Epidermal melanocyte (primary cell): ENCODE results near the gene TMEM128.
"Not testable (repeated sequence)": the region's sequence is repeated elsewhere in the genome, so short reads cannot be mapped to it uniquely, and the experiment has no call there.

Experiments
- DNase-seq: peaks from one replicate; pipeline ENCODE4 v3.0.0; 2011; ENCODE audit warnings: low spot score; ENCODE audit not compliant: insufficient read length

Gene TMEM128

DNA sequence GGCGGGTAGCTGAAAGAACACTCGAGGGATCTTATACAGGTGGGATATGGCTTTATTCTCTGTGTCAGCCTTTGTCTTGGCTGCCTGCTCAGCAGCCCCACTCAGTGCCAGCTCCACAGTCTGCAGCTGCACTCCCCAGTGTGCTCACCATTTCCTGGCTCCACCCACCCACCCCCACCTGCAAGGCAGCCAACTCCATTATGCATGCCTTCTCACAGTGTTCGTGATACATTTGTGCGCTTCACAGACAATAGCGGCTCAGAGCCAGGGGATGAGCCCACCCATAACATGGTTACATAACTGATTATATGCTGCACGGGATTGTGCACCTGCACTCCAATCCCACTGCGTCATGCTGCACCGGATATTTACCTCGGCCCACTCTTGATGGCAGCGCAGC, 8.8 kb upstream of the TMEM128 start:
- no peak for DNase-seq

DNA sequence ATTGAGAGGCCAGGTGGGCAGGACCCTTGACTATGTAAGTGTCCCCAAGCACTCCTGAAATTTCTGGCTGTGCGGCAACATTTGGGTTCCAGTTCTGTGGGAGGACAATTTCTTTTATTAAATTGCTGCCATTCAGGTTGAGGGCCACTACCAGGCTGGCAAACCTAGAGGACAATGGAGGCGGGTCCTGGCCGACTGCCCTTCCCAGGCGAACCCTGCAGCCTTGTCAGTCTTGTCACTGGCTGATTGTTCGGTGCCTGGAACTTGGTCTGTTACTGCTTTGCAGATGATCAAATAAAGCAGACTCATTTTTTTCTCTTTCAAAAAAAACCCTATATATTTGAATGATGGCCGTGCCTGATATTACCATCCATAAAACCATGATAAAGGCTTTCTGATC, 6.6 kb upstream of the TMEM128 start:
- DNase-seq: no peak

DNA sequence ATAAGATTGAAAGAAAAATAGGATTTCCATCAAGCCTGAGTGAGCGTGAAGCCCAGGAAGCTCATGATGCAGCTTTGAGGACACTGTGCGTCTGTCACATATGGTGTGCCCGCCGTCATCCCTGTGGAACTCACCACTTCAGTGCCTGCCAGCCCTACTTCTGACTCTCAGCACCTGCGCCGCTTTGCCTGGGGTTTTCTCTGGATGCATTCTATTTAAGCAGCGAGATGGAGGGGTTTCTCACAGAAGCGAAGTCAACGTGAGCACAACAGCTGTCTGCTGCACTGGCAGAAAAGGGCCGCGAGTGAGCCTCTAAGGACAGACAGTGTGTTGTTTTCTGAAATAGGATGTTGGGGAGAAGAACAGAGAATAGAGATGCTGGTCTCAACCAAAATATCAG, 6.2 kb upstream of the TMEM128 start:
- DNase-seq: no peak

DNA sequence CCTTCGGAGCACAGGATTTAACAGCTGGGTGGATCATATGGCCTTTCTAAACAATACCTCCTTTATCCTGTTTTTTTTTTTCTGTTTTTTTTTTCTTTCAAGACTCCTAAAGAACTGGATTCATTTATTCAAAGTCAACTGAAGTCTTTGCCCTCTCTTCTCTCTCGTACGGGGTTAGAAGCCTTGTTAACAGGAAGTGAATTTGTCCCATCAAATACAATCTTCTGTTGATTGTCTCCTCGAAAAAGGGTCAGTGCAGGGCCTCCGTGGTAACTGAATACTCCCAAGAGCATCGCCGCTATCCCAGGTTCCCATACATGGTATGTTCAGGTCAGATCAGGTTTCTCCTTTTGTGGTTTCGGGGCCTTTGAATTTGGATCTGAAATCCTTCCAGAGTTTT, 1.8 kb upstream of the TMEM128 start:
- peak; percentile 48 for DNase-seq

DNA sequence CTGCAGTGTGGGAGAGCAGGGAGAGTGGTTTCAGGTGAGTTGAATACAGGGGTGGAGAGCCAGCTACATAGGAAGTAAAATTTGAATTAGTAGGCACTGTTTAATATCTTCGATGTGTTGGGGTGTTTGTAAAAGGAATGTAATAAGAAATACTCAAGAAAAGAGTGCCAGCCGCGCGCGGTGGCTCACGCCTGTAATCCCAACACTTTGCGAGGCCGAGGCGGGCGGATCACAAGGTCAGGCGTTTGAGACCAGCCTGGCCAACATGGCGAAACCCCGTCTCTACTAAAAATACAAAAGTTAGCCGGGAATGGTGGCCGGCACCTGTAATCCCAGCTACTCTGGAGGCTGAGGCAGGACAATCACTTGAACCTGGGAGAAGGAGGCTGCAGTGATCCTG, 1.3 kb upstream of the TMEM128 start:
- not testable (repeated sequence) for DNase-seq

DNA sequence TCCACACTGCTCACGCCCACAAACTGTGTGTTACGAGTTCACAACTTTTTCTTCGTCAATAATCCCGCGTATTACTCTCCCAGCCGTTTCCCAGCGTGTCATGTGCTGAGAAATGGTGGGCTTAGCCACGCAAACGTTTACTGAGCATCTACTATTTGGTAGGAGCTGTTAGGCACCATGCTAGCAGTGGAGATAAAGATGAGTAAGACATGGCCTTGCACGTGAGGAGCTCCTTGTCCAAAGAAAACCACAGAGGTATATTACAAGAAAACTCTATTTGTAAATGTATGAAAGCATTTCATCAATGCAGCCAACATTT, 821 bp upstream of the TMEM128 start:
- no peak for DNase-seq

DNA sequence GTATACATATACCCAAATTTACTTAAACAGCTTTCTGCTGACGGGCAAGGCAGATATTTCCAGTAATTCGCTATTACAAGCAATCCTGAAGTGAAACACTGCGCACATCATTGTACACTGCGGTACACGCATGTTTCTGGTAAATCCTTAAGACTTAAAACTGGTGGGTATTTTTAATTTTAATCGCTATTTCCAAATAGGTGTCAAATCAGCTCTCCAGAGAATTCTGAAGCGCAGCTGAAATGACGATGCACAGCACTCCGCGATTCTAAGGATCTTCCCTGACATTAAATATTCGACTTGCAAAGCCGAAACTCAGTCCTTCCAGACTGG, 361 bp downstream of the TMEM128 start:
- DNase-seq: no peak

DNA sequence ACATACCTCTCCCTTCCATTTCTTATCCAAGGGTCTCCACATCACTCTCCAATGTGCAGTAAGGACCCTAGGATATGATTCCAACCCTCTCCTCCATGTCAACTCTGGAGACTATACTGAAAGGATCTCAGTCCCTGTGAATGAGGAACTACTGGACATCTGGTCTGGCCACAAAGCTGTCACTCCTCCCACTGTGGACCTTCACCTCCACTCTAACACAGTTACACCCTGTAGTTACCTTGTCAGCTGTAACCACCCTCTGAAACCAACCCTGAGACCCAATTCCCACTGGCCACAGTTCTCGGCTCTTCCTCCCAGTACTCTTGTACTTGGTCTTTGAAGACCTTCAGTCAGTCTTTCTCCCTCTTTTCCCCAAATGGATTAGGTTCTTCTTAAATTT, 2.9 kb downstream of the TMEM128 start:
- DNase-seq: no peak

DNA sequence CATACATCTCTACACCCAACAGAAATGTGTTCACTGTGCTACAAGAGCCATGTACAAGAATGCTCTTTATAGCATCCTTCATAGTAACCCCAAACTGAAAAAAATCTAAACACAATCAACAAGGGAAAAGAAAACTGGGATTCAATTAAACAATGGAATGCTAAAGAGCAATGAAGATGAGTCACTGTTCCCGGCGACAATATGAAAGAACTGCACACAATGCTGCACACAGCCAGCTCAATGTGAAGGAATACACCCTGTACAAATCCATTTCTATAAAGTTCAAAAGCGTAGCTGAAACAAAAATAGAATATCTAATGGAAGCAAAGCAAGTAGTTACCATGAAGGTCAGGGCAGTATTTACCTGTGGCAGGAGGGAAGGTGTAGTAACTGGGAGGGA, 8.5 kb downstream of the TMEM128 start:
- not testable (repeated sequence) for DNase-seq

DNA sequence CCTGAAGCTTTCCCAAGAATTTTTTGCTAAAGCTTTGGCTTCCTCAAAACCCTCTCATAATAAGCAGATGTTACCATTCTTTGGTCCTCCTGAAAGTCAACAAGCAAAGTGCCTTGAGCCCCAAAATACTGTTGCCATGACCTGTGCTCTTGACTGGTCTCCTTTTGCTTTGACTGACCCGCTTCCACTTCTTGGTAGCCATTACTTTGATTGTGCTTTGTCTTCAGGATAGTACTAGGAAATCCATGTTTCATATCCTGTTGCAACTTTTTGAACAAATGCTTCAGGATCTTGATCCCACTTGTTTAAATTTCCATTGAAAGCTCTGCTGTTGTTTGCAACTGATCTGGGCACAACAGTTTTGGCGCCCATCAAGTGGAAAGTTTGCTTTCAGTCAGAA, 14.4 kb downstream of the TMEM128 start:
- DNase-seq: no peak

DNA sequence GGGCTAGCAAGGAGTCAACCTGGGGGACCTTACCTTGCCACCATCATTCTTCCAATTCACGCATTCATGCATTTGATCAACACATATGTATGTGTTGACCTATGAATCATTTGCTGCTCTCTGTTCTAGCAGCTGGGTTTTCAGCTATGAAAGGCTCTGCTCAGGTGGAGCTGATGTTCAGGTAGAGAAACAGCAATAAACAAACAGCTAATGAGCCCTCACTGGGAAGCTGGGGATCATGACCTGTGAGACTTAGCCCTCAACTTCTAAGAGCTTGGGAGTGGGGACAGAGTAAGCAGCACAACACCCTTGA, 19.7 kb downstream of the TMEM128 start:
- no peak for DNase-seq

DNA sequence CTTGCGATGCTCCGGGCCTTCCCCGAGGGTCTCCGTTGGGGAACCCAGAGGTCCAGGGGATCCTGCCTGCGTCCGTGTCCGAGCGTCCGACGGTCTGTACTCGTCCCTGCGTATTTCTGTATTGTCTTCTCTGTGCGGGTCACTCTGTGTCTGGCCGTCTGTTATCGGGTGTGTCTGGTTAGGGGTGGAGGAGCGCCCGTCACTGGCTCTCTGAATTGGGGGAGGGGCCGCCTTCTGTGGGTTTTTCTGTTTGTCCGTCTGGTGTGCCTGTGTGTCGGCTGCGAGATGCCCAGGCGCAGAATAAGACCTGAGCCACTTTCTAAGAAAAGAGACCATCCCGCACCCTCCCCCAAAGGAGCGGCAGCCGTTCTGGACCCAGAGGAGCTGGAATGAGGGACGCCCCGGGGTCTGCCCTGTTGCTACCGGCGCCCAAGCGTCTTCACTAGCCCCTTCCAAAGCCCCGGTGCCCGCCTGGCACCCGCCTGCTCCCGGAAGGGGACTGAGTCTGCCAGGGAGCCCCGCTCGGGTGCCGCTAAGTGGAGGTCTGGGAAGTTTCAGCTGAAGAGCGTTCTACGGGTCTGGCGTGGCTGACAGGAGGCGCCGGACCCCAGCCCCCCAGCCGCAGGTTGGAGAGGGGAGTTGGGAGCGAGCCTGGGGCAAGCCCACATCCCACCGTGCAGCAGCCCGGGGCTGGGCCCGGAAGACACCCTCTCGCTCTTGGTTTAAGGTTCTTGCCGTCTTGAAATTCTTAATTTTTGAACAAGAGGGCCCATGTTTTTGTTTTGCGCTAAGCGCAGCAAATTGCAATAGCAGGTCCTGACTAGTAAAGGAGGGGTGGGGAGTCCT, 20.3 kb downstream of the TMEM128 start:
- no peak for DNase-seq

DNA sequence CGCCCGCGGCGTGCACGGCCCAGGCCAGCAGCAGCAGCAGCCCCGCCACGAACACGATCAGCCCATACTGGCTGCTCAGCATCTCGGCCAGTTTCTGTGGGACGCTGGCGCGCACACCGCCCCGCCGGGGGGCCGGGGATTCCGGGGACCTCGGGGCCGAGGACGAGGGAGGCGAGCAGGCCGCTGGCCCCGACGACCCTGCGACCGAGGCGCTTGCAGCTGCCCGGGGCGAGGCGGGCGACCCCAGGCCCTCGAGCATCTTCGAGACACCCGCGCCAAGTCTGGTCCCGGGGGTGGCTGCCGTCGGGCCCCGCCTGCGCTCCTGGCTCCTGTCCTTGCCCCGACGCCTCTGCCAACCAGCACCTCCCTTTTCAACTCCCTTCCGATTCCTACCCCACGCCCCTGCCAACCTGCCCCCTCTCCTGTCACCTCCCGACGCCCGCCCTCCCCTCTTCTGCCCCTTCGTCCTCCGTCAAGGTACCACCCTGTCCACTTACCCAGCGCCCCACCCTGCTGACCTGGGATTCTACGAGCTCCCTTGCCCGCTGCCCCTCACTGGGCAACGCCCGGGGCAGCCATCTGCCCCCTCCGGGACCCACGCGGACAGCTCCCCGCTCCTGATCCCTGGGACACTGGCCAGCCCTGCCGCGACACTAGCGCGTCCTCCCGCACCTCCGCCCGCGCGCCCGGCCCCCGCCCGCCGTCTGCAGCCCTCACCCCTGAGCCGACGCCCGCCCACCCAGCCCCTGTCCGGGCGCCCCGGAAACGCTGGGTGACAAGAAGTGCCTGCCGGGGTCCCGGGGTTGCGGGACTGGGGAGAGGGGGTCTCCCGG, 21.2 kb downstream of the TMEM128 start, which contains the start of gene OTOP1:
OTOP1 (minus strand) TSS at position 324 of the 833 bp plus-strand sequence; CDS start at position 259, 65 bp downstream.
- no peak for DNase-seq

DNA sequence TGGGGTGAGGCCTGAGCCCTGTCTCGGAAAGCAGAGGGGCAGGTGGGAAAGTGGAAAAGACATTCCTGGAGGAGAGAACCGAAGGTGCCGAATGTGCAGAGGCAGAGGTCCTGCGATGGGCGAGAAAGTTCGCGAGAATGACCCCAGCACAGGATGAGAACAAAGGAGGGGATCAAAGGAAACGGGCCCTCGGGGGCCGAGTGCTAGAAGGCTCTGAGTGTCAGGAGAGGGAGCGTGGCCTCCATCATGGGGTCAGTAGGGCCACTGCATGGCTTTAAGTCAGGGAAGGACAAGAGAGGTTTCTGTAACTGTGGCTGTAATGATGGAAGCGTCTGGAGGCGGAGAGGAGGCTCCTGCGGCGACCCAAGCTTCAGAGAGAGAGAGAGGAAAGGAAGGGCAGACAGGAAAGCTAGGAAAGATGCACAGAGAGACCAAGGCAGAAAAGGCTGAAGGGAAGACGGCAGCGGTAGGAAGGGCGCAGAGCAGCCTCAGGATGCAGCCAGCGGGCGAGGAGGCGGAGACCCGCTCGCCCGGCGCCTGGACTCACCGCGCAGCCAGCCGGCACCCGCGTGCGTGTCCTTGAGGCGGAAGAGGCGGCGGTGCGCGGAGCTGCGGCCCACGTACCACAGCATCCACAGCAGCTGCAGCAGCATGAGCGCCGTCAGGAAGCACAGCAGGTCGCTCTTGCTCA, 22.0 kb downstream of the TMEM128 start:
- no peak for DNase-seq

DNA sequence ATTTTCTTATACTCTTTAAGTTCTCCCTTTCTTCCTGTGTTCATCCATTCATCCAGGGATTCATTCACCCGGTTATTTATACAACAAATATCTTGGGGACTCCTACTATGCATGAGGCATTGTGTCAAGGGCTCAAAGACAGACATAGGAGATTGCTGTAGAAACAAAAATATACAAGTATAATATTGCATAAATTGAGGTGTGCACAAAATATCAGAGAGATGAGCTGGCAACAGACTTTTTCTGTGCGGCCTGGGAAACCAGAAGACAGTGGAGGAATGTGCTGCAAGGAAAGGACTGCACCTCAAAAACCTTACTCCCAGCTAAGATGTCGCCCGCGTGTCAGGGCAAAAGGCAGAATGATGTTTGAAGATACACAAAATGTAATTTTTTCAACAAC, 30.9 kb downstream of the TMEM128 start:
- DNase-seq: no peak

DNA sequence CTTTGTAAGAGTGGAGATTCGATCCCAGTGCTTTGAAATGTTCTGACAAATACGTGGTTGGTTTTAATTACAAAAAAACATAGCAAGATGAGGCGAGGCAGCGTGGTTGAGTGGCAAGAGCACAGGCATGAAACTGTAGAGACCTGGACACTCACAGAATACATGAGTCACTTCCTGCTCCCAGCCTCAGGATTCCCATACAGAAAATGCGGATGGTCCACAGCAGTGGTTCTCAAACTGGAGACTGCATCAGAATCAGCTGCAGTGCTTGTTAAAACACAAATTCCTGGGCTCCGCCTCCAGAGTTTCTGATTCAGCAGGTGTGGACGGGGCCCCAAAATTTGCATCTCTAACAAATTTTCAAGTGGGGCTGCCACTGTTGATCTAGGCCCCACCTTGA, 31.4 kb downstream of the TMEM128 start:
- DNase-seq: no peak

DNA sequence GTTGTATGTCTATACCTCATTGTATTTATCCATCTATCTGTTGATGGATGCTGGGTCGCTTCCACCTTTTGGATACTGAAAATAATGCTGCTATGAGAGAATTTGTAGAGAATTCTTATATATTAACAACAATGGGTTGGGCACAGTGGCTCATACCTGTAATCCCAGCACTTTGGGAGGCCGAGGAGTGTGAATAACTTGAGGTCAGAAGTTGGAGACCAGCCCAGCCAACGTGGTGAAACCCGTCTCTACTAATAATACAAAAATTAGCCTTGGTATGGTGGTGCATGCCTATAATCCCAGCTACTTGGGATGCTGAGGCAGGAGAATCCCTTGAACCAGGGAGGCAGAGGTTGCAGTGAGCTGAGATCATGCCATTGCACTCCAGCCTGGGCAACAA, 34.3 kb downstream of the TMEM128 start:
- DNase-seq: not testable (repeated sequence)

DNA sequence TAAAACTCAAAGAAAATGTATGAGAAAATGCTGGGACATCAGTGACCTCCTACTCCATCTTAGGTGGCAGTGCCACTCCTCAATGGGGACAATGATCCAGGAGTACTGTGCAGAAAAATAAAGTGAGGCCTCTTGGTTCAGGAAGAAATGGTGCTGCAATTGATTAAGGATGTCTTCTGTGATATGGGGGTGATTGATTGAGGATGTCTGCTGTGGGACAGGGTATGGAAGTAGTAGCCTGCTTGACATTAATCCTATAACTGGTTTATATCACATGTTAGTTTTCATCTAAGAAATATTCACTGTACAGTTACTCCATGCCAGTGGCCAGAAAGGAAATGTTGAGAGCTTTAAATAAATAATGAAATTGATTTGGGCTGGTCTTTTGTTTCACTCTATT, 41.8 kb downstream of the TMEM128 start:
- no peak for DNase-seq

DNA sequence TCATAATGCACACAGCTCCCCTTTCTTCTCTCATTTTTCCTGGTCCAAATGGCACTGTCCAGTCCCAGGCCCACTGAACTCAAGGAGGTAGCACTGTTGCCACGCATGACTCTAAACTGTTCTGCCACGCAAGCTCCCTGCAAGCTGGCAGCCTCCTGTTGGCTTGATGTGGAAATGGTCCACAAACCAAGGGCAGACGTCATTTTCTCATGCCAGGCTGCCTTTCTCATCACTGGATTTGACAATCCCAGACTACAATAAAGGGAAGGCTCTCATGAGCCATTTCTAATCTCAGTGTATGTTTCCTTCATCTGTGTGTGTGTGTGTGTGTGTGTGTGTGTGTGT, 43.6 kb downstream of the TMEM128 start:
- no peak for DNase-seq

DNA sequence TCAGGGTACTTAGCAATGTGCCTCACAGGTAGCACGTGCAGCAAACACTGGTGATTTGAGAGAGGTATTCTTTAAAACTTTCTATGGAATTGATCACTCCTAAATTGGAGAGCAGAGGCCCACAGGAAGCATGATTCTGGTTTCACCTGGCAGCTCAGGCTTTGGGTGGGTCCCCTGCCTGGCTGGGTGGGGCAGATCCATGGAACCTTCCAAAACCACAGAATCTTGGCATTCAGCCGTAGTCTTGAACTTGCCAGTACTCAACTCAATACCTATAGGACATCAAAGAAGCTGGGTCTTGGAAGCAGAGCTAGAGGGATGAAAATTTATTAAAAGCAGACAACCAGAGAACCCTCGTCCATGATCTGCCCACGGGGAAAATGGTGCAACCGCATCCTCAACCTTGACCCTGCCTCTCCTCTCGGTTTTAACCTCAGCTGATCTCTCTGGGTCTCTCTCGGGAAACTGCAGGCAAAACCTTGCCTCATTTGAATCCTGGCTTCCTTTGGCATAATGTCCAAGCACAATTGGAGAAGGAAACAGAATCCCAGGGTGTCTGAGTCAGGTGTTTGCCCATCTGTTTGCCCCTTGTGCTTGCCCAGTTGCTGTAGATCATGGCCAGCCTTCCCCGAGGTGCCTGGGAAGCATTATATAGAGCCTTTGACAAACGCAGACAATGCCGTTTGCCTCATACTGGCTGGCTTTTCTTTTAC, 44.2 kb downstream of the TMEM128 start:
- no peak for DNase-seq

DNA sequence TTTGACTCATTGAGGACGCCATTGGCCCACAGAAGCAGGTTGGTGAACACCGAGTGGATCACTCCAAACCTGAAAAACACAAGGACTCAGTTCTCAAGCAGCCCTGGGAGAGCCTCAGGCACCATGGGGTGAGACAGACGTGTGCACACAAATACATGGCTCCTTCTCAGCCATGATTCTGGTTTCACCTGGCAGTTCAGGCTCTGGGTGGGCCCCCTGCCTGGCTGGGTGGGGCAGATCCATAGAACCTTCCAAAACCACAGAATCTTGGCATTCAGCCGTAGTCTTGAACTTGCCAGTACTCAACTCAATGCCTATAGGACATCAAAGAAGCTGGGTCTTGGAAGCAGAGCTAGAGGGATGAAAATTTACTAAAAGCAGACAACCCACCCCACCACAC, 45.5 kb downstream of the TMEM128 start:
- no peak for DNase-seq

DNA sequence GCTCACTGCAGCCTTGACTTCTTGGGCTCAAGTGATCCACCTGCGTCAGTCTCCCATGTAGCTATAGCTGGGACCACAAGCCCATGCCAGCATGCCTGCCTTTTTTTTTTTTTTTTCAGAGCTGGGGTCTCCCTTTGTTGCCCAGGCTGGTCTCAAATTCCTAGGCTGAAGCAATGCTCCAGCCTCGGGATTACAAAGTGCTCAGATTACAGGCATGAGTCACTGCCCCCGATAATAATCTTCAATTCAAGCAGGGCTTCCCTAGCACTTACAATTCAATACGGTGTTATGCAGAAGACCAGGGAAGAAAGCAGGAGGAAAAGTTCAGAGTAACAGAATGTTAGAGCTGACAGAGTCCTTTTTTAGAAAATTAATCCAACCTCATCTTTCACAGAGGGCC, 47.4 kb downstream of the TMEM128 start:
- no peak for DNase-seq
